HG03432 (cell line): ENCODE data around the gene TTLL1.
"Not testable (repeated sequence)": the region's sequence is repeated elsewhere in the genome, so short reads cannot be mapped to it uniquely, and the experiment has no call there.

Experiments used
- ATAC-seq: cut with Tn5 transposase; IDR thresholded peaks from one replicate; pipeline ENCODE4 v1.9.1; 2021; ENCODE audit warnings: mild to moderate bottlenecking, moderate library complexity; ENCODE audit not compliant: unreplicated experiment

Gene TTLL1

GRCh38 chr22:43078522-43078921, 10.7 kb downstream of the TTLL1 start:
- no peak for ATAC-seq

GRCh38 chr22:43077121-43077877, 11.9 kb downstream of the TTLL1 start:
- no peak for ATAC-seq

GRCh38 chr22:43066844-43067385, 22.3 kb downstream of the TTLL1 start:
- no peak for ATAC-seq

GRCh38 chr22:43066134-43066533, 23.1 kb downstream of the TTLL1 start:
- no peak for ATAC-seq

GRCh38 chr22:43060183-43060582, 29.0 kb downstream of the TTLL1 start:
- ATAC-seq, result no peak

- no peak for ATAC-seq
Measured at GRCh38 chr22:43057641-43058040, 31.6 kb downstream of the TTLL1 start.

- ATAC-seq, result no peak
Measured at GRCh38 chr22:43053176-43053575, 36.0 kb downstream of the TTLL1 start.

GRCh38 chr22:43050995-43051394, 38.2 kb downstream of the TTLL1 start:
- no peak for ATAC-seq

- ATAC-seq, result no peak
Measured at GRCh38 chr22:43047605-43048004, 41.6 kb downstream of the TTLL1 start.

- ATAC-seq, result no peak
Measured at GRCh38 chr22:43044290-43044712, 44.9 kb downstream of the TTLL1 start.

- ATAC-seq, result no peak
Measured at GRCh38 chr22:43042101-43042780, 47.0 kb downstream of the TTLL1 start.

- no peak for ATAC-seq
Measured at GRCh38 chr22:43039800-43040199, 49.4 kb downstream of the TTLL1 start.

- no peak for ATAC-seq
Measured at GRCh38 chr22:43038325-43038724, 50.9 kb downstream of the TTLL1 start.

- ATAC-seq, result no peak
Measured at GRCh38 chr22:43036282-43036829, 52.8 kb downstream of the TTLL1 start.

- ATAC-seq, result no peak
Measured at GRCh38 chr22:43035250-43035649, 53.9 kb downstream of the TTLL1 start.

GRCh38 chr22:43031617-43032016, 57.6 kb downstream of the TTLL1 start:
- ATAC-seq, result no peak

GRCh38 chr22:43018615-43019014, 70.6 kb downstream of the TTLL1 start:
- ATAC-seq, result no peak

GRCh38 chr22:43017525-43018460, 71.4 kb downstream of the TTLL1 start:
- no peak for ATAC-seq

- not testable (repeated sequence) for ATAC-seq
Measured at GRCh38 chr22:43016150-43016549, 73.0 kb downstream of the TTLL1 start.

- ATAC-seq, result no peak
Measured at GRCh38 chr22:43015677-43016042, 73.5 kb downstream of the TTLL1 start.
